Epithelial cell of esophagus (primary cell): ENCODE results near the gene MAPKAPK3.

ENCODE experiments used
- DNase-seq: peaks from one replicate; pipeline ENCODE4 v3.0.0; 2010; ENCODE audit warnings: low read depth
- H3K4me3 ChIP-seq: 2 replicates; pipeline ENCODE4 v1.5.1; 2011; ENCODE audit warnings: mild to moderate bottlenecking, low read length, control low read depth
- CTCF ChIP-seq: IDR thresholded peaks from 2 replicates; pipeline ENCODE4 v1.5.1; 2011; ENCODE audit warnings: low read depth, mild to moderate bottlenecking, low read length, control low read depth, inconsistent platforms; ENCODE audit not compliant: insufficient read depth; ENCODE audit errors: missing control alignments

Gene MAPKAPK3

GRCh38 chr3:50617096-50617791 lies at the start of gene MAPKAPK3:
Gene MAPKAPK3, plus strand, starts transcription at chr3:50617151. Its CDS starts 415 bp downstream, at chr3:50617566.
- H3K4me3 ChIP-seq, result peak within 1 kb of the TSS; percentile 81
- peak; percentile 40 for DNase-seq
- no peak for TF ChIP-seq CTCF

GRCh38 chr3:50567386-50568167 lies 49.4 kb upstream of the MAPKAPK3 start, which contains the start of gene C3orf18:
Gene C3orf18, minus strand, starts transcription at chr3:50567747. Its CDS starts 2,048 bp downstream, at chr3:50565699.
- DNase-seq, result peak; percentile 77
- no peak for TF ChIP-seq CTCF
- peak within 1 kb of the TSS; percentile 95 for H3K4me3 ChIP-seq

GRCh38 chr3:50568947-50569749 lies 47.8 kb upstream of the MAPKAPK3 start, which contains the start of gene HEMK1:
Gene HEMK1, plus strand, starts transcription at chr3:50569522. Its CDS starts 1,583 bp downstream, at chr3:50571105.
- TF ChIP-seq CTCF, result no peak
- DNase-seq, result peak; percentile 92
- H3K4me3 ChIP-seq, result peak within 1 kb of the TSS; percentile 95

GRCh38 chr3:50570508-50571279 lies 46.3 kb upstream of the MAPKAPK3 start:
- peak overlapping the region; percentile 95 for H3K4me3 ChIP-seq
- no peak for DNase-seq
- TF ChIP-seq CTCF, result no peak

GRCh38 chr3:50571486-50571885 lies 45.5 kb upstream of the MAPKAPK3 start:
- no peak for DNase-seq
- no peak overlapping the region for H3K4me3 ChIP-seq
- no peak for TF ChIP-seq CTCF

- peak; percentile 97 for TF ChIP-seq CTCF
- no peak overlapping the region for H3K4me3 ChIP-seq
- peak; percentile 73 for DNase-seq
Measured at GRCh38 chr3:50572158-50572557, 44.8 kb upstream of the MAPKAPK3 start.
